C4-2B (cell line): Measurements from ENCODE around the gene DLX5.

Experiments
- ZFX ChIP-seq: fragments of 450-650 bp; IDR thresholded peaks from 2 replicates; pipeline ENCODE4 v1.6.1; 2017
- TF ChIP-seq, protein P1 (sequence below): fragments of 450-650 bp; conservative IDR thresholded peaks from 2 replicates; pipeline ENCODE4 v1.5.1; 2017; ENCODE audit warnings: mild to moderate bottlenecking

DNA sequence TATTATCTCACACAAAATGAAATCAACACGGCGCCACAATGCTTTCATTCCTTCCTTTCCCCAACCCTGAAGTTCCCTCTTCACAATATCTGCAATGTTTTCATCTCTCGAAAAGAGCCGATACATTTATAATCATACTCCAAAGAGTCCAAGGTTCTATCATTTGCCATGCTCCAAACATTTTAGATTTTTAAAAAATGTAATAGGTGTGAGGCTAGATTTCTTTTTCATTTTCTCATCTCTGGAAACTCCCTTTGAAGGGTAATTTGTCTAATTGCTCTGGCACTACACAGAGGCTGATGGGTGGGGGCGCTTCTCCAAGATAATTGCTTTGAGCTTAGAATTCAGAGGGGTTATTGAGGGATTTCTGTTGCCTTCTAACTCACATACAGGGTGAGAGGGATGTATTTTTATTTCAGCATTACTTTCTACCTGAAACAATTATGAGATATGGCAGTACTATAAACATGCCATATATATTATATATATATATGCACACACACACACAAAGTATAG lies 4.9 kb downstream of the DLX5 start:
- TF ChIP-seq, protein P1, sequence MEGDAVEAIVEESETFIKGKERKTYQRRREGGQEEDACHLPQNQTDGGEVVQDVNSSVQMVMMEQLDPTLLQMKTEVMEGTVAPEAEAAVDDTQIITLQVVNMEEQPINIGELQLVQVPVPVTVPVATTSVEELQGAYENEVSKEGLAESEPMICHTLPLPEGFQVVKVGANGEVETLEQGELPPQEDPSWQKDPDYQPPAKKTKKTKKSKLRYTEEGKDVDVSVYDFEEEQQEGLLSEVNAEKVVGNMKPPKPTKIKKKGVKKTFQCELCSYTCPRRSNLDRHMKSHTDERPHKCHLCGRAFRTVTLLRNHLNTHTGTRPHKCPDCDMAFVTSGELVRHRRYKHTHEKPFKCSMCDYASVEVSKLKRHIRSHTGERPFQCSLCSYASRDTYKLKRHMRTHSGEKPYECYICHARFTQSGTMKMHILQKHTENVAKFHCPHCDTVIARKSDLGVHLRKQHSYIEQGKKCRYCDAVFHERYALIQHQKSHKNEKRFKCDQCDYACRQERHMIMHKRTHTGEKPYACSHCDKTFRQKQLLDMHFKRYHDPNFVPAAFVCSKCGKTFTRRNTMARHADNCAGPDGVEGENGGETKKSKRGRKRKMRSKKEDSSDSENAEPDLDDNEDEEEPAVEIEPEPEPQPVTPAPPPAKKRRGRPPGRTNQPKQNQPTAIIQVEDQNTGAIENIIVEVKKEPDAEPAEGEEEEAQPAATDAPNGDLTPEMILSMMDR: no peak
- TF ChIP-seq ZFX: no peak
